OCI-LY7 (cell line): ENCODE results near the gene DZIP1.

ENCODE experiments used
- EZH2phosphoT487 ChIP-seq: fragments of 200-600 bp; sonication (generic); IDR thresholded peaks from 2 replicates; pipeline ENCODE4 v1.6.1; 2018; ENCODE audit warnings: low read depth, borderline replicate concordance, mild to moderate bottlenecking, mixed run types, antibody characterized with exemption, low read length, moderate library complexity, mixed read lengths
- TF ChIP-seq, protein P1 (sequence below): fragments of 200-600 bp; sonication (generic); conservative IDR thresholded peaks from 2 replicates; pipeline ENCODE4 v1.5.1; 2014; ENCODE audit warnings: mild to moderate bottlenecking, antibody characterized with exemption, low read length, moderate library complexity, mixed read lengths

DNA sequence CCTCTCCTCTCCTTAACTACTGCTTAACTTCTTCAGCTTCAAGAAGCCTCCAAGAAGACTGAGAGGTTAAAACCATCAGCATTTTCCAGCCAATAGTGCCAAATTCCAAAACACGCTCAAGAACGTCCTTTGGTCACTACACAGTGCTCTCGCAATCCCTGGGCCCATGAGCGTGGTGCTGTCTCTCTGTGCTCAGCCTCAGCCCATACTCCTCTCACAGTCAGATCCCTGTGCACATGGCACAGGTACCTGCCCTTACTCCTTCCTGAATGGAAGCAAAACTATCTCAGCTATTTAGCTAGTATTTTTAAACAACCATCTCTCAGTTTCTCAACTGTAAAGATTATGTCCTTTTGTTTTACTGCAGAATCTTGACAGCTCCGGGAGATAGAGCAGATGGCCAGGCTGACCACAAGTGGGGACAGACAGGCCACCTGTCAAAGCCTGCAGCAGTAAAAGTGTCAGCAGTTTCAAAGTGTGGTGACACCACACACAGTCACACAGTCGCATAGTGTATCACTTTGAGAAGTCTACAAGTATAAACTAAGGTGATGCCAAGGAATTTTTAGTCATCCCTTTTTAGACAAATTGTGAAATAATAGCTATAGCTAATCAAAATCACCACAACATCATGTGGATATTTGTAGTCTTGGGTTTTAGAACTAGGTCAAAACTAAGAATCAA is 35.7 kb downstream of the DZIP1 start:
- TF ChIP-seq, protein P1, sequence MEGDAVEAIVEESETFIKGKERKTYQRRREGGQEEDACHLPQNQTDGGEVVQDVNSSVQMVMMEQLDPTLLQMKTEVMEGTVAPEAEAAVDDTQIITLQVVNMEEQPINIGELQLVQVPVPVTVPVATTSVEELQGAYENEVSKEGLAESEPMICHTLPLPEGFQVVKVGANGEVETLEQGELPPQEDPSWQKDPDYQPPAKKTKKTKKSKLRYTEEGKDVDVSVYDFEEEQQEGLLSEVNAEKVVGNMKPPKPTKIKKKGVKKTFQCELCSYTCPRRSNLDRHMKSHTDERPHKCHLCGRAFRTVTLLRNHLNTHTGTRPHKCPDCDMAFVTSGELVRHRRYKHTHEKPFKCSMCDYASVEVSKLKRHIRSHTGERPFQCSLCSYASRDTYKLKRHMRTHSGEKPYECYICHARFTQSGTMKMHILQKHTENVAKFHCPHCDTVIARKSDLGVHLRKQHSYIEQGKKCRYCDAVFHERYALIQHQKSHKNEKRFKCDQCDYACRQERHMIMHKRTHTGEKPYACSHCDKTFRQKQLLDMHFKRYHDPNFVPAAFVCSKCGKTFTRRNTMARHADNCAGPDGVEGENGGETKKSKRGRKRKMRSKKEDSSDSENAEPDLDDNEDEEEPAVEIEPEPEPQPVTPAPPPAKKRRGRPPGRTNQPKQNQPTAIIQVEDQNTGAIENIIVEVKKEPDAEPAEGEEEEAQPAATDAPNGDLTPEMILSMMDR: no peak
- no peak for TF ChIP-seq EZH2phosphoT487
